Gastroesophageal sphincter (tissue), 4 donors: ENCODE data around the gene DHX30. TPM values are rescaled to one million over a fixed set of nuclear protein-coding genes. Genes with fewer than 3 reads are reported as not detected.

Experiments used
- ATAC-seq: fragments of 150-250 bp; one replicate; pipeline ENCODE4 v1.9.1; 2016; ENCODE audit warnings: mild to moderate bottlenecking, moderate library complexity
- H3K27ac ChIP-seq, 4 donors: fragments of 200-600 bp; sonication (generic) in 3 of 4; 1 replicate in 3 of 4; 2 replicates in 1 of 4; pipeline ENCODE4 v1.5.1; 2016 to 2019
- H3K27me3 ChIP-seq: fragments of 200-600 bp; sonication (generic); one replicate; pipeline ENCODE4 v1.5.1; 2019
- H3K36me3 ChIP-seq, 2 donors: fragments of 200-600 bp; sonication (generic); one replicate each; pipeline ENCODE4 v1.5.1; 2019; ENCODE audit warnings: control low read depth in 1 of 2
- H3K4me1 ChIP-seq, 3 donors: fragments of 200-600 bp; sonication (generic); 1 replicate in 2 of 3; 2 replicates in 1 of 3; pipeline ENCODE4 v1.5.1; 2016 to 2019; ENCODE audit warnings: control low read depth in 2 of 3
- H3K4me3 ChIP-seq, 2 donors: fragments of 200-600 bp; sonication (generic); one replicate each; pipeline ENCODE4 v1.5.1; 2019; ENCODE audit warnings: mild to moderate bottlenecking in 1 of 2, moderate library complexity in 1 of 2
- H3K9me3 ChIP-seq, 3 donors: fragments of 200-600 bp; sonication (generic); one replicate each; pipeline ENCODE4 v1.5.1; 2017 to 2019; ENCODE audit warnings: control low read depth in 2 of 3
- CTCF ChIP-seq, 4 experiments: fragments of 200-600 bp in 2 of 4; fragments of 450-650 bp in 2 of 4; sonication (generic) in 1 of 4; IDR thresholded peaks; one replicate each; pipeline ENCODE4 v1.5.1; 2017 to 2019; ENCODE audit warnings: antibody characterized with exemption in 4 of 4, mild to moderate bottlenecking in 2 of 4, moderate library complexity in 2 of 4
- EP300 ChIP-seq: sonication (generic); formaldehyde crosslinking; IDR thresholded peaks from one replicate; pipeline ENCODE4 v1.6.1; 2017; ENCODE audit warnings: antibody characterized with exemption, mild to moderate bottlenecking
- POLR2A ChIP-seq, 2 donors: fragments of 450-650 bp; IDR thresholded peaks; one replicate each; pipeline ENCODE4 v1.6.1; 2017; ENCODE audit warnings: antibody characterized with exemption in 2 of 2, mild to moderate bottlenecking in 2 of 2, moderate library complexity in 1 of 2
- POLR2AphosphoS5 ChIP-seq: sonication (generic); formaldehyde crosslinking; IDR thresholded peaks from one replicate; pipeline ENCODE4 v1.6.1; 2017; ENCODE audit warnings: antibody characterized with exemption
- WGBS, 2 donors: methylation state at CpG; one replicate each; pipeline ENCODE4 v1.1.5; 2018; ENCODE audit warnings: low coverage in 1 of 2; 5-methylcytosine and 5-hydroxymethylcytosine counted together
- total RNA-seq, 4 donors: library from RNA; depleted of rRNA; stranded (reverse); fragments of >200 nt; gene quantifications; one replicate each; pipeline ENCODE4 v1.1.0, GENCODE V29; 2016

The DHX30 gene
- total RNA-seq, 4 donors from 2014 or later: 63.7 to 89.5 (median 65.4) TPM

GRCh38 chr3:47792699-47793098, 10.2 kb upstream of the DHX30 start:
- no peak for ATAC-seq
- Histone ChIP-seq H3K27me3 (no peaks in the 10 kb centered on the region), H3K27ac (no peak overlapping the region), H3K9me3 (no peaks in the 10 kb centered on the region), H3K36me3 (no peaks in the 10 kb centered on the region), H3K4me3 (no peak overlapping the region), H3K4me1 (peaks cover 0 to 4% (median 0%) of the 10 kb centered on the region in 3 donors)
- WGBS, 2 donors: 88 to 100% methylated on average over 1 to 2 of the region's 2 CpGs
- TF ChIP-seq EP300 (no peak), POLR2AphosphoS5 (no peak), POLR2A (IDR thresholded peaks at IDR 0.05) (no peak), CTCF (IDR thresholded peaks at IDR 0.05) (no peak)

GRCh38 chr3:47794544-47794943, 8.4 kb upstream of the DHX30 start:
- TF ChIP-seq POLR2AphosphoS5: no peak
- TF ChIP-seq POLR2A (IDR thresholded peaks at IDR 0.05): no peak
- H3K36me3 ChIP-seq: no peaks in the 10 kb centered on the region

GRCh38 chr3:47799733-47800132, 3.2 kb upstream of the DHX30 start:
- no peak for ATAC-seq
- no peaks in the 10 kb centered on the region for H3K27me3 ChIP-seq
- peaks cover 0 to 24% (median 14%) of the 10 kb centered on the region in 3 donors for H3K4me1 ChIP-seq
- no peak for TF ChIP-seq POLR2AphosphoS5
- TF ChIP-seq CTCF (IDR thresholded peaks at IDR 0.05): no peak
- no peak for TF ChIP-seq POLR2A (IDR thresholded peaks at IDR 0.05)
- TF ChIP-seq EP300: no peak
- WGBS, 2 donors: 87% methylated on average over 3 of the region's 4 CpGs; no CpG with 5 or more reads in 1 of the 2 donors
- no peak overlapping the region for H3K4me3 ChIP-seq
- H3K9me3 ChIP-seq: no peaks in the 10 kb centered on the region
- no peaks in the 10 kb centered on the region for H3K36me3 ChIP-seq
- no peak overlapping the region for H3K27ac ChIP-seq

More at GRCh38 chr3:47794544-47794943, 8.4 kb upstream of the DHX30 start:
- ATAC-seq: no peak
- no peaks in the 10 kb centered on the region for H3K4me1 ChIP-seq
- WGBS, 2 donors: 69 to 71% methylated on average over 2 to 4 of the region's 4 CpGs
- no peak overlapping the region for H3K4me3 ChIP-seq
- no peak overlapping the region for H3K27ac ChIP-seq
- no peaks in the 10 kb centered on the region for H3K27me3 ChIP-seq
- no peaks in the 10 kb centered on the region for H3K9me3 ChIP-seq

GRCh38 chr3:47803480-47804025, 615 bp downstream of the DHX30 start:
- peaks cover 0 to 35% of the 10 kb centered on the region in 2 donors for H3K36me3 ChIP-seq
- no peaks in the 10 kb centered on the region for H3K9me3 ChIP-seq
- H3K27me3 ChIP-seq: no peaks in the 10 kb centered on the region
- TF ChIP-seq POLR2AphosphoS5: no peak
- TF ChIP-seq CTCF (IDR thresholded peaks at IDR 0.05): no peak
- TF ChIP-seq POLR2A (IDR thresholded peaks at IDR 0.05): no peak
- TF ChIP-seq EP300: no peak
- peak overlapping the region; percentile 83 to 95 for H3K4me3 ChIP-seq
- 0% methylated on average over 3 to 10 of the region's 20 CpGs for WGBS, 2 donors
- H3K4me1 ChIP-seq: peaks cover 0 to 29% (median 14%) of the 10 kb centered on the region in 3 donors
- ATAC-seq: no peak
- peak overlapping the region; percentile 93 to 99 (median 96) for H3K27ac ChIP-seq

- ATAC-seq: no peak
- Histone ChIP-seq H3K27ac (peak overlapping the region in 1 of 4 donors; percentile 99), H3K4me1 (peaks cover 0 to 29% (median 14%) of the 10 kb centered on the region in 3 donors), H3K9me3 (no peaks in the 10 kb centered on the region), H3K36me3 (peaks cover 0 to 45% of the 10 kb centered on the region in 2 donors), H3K4me3 (no peak overlapping the region), H3K27me3 (no peaks in the 10 kb centered on the region)
- 67 to 100% methylated on average over 1 of the region's 1 CpG for WGBS, 2 donors
- TF ChIP-seq CTCF (IDR thresholded peaks at IDR 0.05) (no peak), EP300 (no peak), POLR2AphosphoS5 (no peak), POLR2A (IDR thresholded peaks at IDR 0.05) (no peak)
These were observed 1.6 kb downstream of the DHX30 start for GRCh38 chr3:47804577-47804976.
